Parathyroid adenoma (tissue), 2 donors: ENCODE results near the gene TMC5.
A peak's percentile ranks its signal among the peaks of the same experiment; 100 is the strongest.

ENCODE experiments used
- H2AFZ ChIP-seq: fragments of 300-600 bp; sonication (generic); one replicate; pipeline ENCODE4 v1.7.0; 2017; ENCODE audit warnings: antibody characterized with exemption, mild to moderate bottlenecking
- H3K27ac ChIP-seq: fragments of 300-600 bp; sonication (generic); one replicate; pipeline ENCODE4 v1.7.0; 2017
- H3K27me3 ChIP-seq: fragments of 300-600 bp; sonication (generic); one replicate; pipeline ENCODE4 v1.7.0; 2017; ENCODE audit warnings: low read length; ENCODE audit not compliant: control insufficient read depth, insufficient read depth
- H3K36me3 ChIP-seq: fragments of 300-600 bp; sonication (generic); one replicate; pipeline ENCODE4 v1.7.0; 2017; ENCODE audit warnings: low read length; ENCODE audit not compliant: control insufficient read depth, insufficient read depth
- H3K4me1 ChIP-seq: fragments of 300-600 bp; sonication (generic); one replicate; pipeline ENCODE4 v1.7.0; 2017; ENCODE audit warnings: control low read depth
- H3K4me2 ChIP-seq: fragments of 300-600 bp; sonication (generic); one replicate; pipeline ENCODE4 v1.7.0; 2017; ENCODE audit warnings: low read length
- H3K4me3 ChIP-seq: fragments of 300-600 bp; sonication (generic); one replicate; pipeline ENCODE4 v1.7.0; 2017; ENCODE audit warnings: low read depth, low read length
- H3K79me2 ChIP-seq: fragments of 300-600 bp; sonication (generic); one replicate; pipeline ENCODE4 v1.7.0; 2017; ENCODE audit warnings: control low read depth
- H3K9ac ChIP-seq: fragments of 300-600 bp; sonication (generic); one replicate; pipeline ENCODE4 v1.7.0; 2017; ENCODE audit warnings: mild to moderate bottlenecking
- H3K9me3 ChIP-seq: fragments of 300-600 bp; sonication (generic); one replicate; pipeline ENCODE4 v1.7.0; 2017; ENCODE audit warnings: low read length; ENCODE audit not compliant: control insufficient read depth
- TF ChIP-seq, protein P1 (sequence below): fragments of 300-600 bp; sonication (generic); IDR thresholded peaks from one replicate; pipeline ENCODE4 v1.7.0; 2017; ENCODE audit warnings: antibody characterized with exemption, mild to moderate bottlenecking
- donor health status: primary hyperparathyroidism.

TMC5 gene

DNA sequence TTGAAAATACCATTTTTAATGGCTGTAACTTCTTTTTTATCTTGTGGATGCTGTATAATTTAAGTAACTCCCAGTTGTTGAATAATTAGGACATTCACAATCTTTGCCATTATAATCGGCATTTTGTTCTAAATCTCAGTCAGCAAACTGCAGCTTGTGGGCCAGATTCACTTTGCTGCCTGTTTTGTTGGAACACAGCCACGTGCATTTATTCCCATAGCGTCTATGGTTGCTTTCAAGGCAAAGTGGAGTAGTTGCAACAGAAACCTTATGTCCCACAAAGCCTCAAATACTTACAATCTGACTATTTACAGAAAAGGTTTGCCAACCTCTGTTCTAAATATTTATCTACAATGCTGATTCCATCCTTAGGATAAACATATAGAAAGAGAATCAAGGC, 39.2 kb upstream of the TMC5 start:
- TF ChIP-seq, protein P1, sequence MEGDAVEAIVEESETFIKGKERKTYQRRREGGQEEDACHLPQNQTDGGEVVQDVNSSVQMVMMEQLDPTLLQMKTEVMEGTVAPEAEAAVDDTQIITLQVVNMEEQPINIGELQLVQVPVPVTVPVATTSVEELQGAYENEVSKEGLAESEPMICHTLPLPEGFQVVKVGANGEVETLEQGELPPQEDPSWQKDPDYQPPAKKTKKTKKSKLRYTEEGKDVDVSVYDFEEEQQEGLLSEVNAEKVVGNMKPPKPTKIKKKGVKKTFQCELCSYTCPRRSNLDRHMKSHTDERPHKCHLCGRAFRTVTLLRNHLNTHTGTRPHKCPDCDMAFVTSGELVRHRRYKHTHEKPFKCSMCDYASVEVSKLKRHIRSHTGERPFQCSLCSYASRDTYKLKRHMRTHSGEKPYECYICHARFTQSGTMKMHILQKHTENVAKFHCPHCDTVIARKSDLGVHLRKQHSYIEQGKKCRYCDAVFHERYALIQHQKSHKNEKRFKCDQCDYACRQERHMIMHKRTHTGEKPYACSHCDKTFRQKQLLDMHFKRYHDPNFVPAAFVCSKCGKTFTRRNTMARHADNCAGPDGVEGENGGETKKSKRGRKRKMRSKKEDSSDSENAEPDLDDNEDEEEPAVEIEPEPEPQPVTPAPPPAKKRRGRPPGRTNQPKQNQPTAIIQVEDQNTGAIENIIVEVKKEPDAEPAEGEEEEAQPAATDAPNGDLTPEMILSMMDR, result no peak
- Histone ChIP-seq H3K9me3 (no peaks in the 10 kb centered on the region), H3K27ac (peak overlapping the region; percentile 94), H3K4me3 (no peak overlapping the region), H3K36me3 (no peaks in the 10 kb centered on the region), H3K4me1 (peaks cover 46% of the 10 kb centered on the region), H3K4me2 (no peak overlapping the region), H2AFZ (peak overlapping the region; percentile 47), H3K9ac (no peak overlapping the region), H3K79me2 (no peaks in the 10 kb centered on the region), H3K27me3 (no peaks in the 10 kb centered on the region)

DNA sequence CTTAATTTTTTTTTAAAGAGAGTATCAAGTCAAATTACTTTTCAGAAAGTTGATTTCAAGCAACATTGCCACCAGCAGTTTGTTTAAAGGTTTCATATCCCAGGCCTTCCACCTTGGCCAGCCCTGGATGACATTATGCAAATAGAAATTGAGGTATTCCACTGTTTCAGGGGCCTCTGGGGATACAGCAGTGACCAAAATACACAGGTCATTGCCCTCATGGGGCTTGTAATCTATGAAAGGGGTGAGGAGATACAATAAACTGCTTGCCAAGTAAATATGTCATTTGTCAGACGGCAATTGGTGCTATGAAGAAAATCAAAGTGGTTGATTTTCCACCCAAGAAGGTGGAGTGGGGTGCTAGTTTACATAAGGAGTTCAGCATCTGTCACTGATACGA, 37.8 kb upstream of the TMC5 start:
- Histone ChIP-seq H3K27ac (peak overlapping the region; percentile 94), H3K79me2 (no peaks in the 10 kb centered on the region), H3K4me3 (peak overlapping the region; percentile 41), H3K4me2 (peak overlapping the region; percentile 74), H3K9me3 (no peaks in the 10 kb centered on the region), H3K27me3 (no peaks in the 10 kb centered on the region), H3K36me3 (no peaks in the 10 kb centered on the region), H3K9ac (no peak overlapping the region), H3K4me1 (peaks cover 54% of the 10 kb centered on the region), H2AFZ (peak overlapping the region; percentile 59)
- TF ChIP-seq, protein P1, result no peak

DNA sequence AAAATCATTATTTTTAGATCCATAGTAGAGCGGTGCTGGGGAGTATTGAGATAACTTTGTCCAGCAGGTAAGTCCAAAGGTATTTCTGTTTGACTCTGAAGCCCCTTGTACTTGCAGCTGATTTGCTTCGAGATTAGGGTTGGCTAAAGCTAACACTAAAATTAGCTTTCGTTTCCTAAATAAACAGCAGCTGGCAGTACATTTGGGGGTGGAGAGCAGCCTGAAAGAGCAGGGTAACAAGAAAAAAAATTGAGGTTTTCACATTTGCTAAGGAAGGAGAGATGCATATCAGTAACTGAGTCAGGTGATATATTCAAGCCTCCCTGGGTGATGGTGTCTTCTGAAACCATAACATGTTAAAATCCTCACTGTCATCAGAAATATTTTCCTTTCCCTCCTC, 37.4 kb upstream of the TMC5 start:
- no peaks in the 10 kb centered on the region for H3K27me3 ChIP-seq
- no peaks in the 10 kb centered on the region for H3K36me3 ChIP-seq
- peak overlapping the region; percentile 41 for H3K4me3 ChIP-seq
- no peak overlapping the region for H3K9ac ChIP-seq
- peak overlapping the region; percentile 59 for H2AFZ ChIP-seq
- no peaks in the 10 kb centered on the region for H3K9me3 ChIP-seq
- peak overlapping the region; percentile 94 for H3K27ac ChIP-seq
- peaks cover 56% of the 10 kb centered on the region for H3K4me1 ChIP-seq
- H3K79me2 ChIP-seq, result no peaks in the 10 kb centered on the region
- H3K4me2 ChIP-seq, result peak overlapping the region; percentile 74
- TF ChIP-seq, protein P1, result no peak

DNA sequence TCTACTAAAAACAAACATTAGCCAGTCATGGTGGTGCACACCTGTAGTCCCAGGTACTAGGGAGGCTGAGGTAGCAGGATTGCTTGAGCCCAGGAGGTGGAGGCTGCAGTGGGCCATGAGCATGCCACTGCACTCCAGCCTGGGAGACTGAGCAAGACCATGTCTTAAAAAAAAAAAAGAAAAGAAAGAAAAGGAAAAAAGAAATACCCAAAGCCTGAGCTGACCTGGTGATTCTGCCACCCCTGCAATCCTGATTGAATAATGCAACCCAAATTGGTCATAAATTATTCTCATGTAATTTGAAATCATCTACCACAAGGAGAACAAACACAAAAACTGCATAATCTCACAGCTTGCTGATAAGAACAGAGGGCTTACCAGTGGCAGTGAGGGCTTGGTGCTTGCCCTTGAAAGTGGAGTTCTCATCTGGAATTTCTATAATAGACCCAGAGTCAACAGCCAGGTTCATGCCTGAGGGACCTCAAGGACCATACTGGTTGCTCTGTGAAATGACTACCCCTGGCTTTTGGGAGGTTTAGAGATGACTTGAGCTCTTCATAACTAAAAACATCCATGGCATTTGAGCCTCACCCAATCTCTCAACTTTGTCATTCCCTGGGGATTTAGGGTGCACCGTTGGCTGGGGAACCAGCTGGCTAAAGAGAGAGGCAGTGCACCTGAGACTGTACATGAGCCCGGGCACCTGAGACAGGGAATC, 35.4 kb upstream of the TMC5 start:
- H3K4me3 ChIP-seq, result no peak overlapping the region
- no peaks in the 10 kb centered on the region for H3K36me3 ChIP-seq
- no peak overlapping the region for H3K9ac ChIP-seq
- peak overlapping the region; percentile 18 for H3K4me2 ChIP-seq
- H3K79me2 ChIP-seq, result no peaks in the 10 kb centered on the region
- TF ChIP-seq, protein P1, result no peak
- H3K4me1 ChIP-seq, result peaks cover 49% of the 10 kb centered on the region
- H2AFZ ChIP-seq, result peak overlapping the region; percentile 75
- H3K27me3 ChIP-seq, result no peaks in the 10 kb centered on the region
- peak overlapping the region; percentile 94 for H3K27ac ChIP-seq
- H3K9me3 ChIP-seq, result no peaks in the 10 kb centered on the region
